Erythroblast (primary cell): ENCODE data around the gene ERO1B.
A peak's percentile ranks its signal among the peaks of the same experiment; 100 is the strongest.
"Not testable (repeated sequence)": the region's sequence is repeated elsewhere in the genome, so short reads cannot be mapped to it uniquely, and the experiment has no call there.

Experiments
- DNase-seq, 2 experiments: peaks; one replicate each; lab custom pipeline; 2025; lab: John Stamatoyannopoulos, UW
- GATA1 ChIP-seq: IDR thresholded peaks from 2 replicates; pipeline ENCODE4 v1.6.1; 2011; ENCODE audit warnings: low read depth, mild to moderate bottlenecking, control low read depth, low read length, moderate library complexity
- POLR2A ChIP-seq: IDR thresholded peaks from 2 replicates; pipeline ENCODE4 v1.6.1; 2011; ENCODE audit warnings: mild to moderate bottlenecking, low read length

The ERO1B gene

GRCh38 chr1:236207121-236207520 lies 74.6 kb downstream of the ERO1B start:
- peak; percentile 4 to 12 for DNase-seq
- TF ChIP-seq POLR2A, result no peak
- no peak for TF ChIP-seq GATA1

DNA sequence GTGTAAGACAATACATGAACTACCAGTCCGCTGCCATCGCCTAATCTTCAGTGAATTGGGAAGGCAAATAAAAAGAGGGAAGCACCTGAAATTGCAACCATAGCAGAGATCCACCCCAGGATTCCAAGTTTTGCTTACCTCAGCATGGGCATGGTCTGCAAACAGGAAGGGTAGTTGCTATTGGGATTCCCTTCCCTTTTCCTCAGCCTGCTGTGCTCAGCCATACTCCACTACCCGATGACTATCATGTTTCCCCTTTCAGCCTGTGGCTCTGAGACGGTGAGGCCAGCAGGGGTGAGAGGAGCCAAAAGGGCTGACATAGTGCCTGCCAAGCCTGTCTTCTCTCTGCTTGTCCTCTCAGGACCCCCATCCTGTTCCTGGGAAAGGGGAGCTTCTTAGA lies 75.2 kb downstream of the ERO1B start:
- peak; percentile 5 to 10 for DNase-seq
- TF ChIP-seq POLR2A, result no peak
- no peak for TF ChIP-seq GATA1

DNA sequence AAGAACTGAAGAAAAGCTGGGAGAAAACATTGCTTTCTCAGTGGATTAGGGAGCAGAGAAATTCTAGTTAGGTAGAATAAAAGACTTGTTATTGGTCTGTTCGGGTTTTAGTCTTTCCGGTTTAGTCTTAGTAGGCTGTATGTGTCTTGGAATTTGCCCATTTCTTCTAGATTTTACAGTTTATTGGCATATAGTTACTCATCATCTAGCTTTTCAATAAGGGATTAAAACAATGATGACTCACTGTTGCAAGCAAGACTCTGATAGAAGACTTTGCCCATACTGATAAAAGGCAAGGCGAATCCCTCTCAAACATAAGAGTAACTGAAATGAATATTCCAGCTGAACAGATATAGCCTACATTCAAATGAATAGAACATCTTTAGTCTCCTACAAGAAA lies 77.1 kb downstream of the ERO1B start:
- no peak for DNase-seq
- TF ChIP-seq GATA1, result no peak
- TF ChIP-seq POLR2A, result no peak

DNA sequence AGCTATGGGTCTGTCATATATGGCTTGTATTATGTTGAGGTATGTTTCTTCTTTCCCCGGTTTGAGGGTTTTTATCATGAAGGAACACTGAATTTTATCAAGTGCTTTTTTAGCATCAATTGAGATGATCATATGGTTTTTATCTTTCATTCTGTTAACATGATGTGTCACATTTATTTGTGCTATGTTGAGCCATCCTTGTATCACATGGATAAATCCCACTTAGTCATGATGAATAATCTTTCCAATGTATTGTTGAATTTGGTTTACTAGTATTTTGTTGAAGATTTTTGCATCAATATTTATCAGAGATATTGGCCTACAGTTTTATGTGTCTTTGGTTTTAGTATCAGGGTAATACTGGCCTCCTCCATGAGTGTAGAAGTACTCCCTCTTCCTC lies 77.7 kb downstream of the ERO1B start:
- no peak for DNase-seq
- TF ChIP-seq POLR2A (no peak), GATA1 (no peak)

- DNase-seq, result no peak
- no peak for TF ChIP-seq GATA1
- TF ChIP-seq POLR2A, result no peak
Measured at GRCh38 chr1:236201786-236202185, 80.0 kb downstream of the ERO1B start.

GRCh38 chr1:236200925-236201324 lies 80.8 kb downstream of the ERO1B start:
- no peak for DNase-seq
- TF ChIP-seq POLR2A (no peak), GATA1 (no peak)

GRCh38 chr1:236193184-236193583 lies 88.6 kb downstream of the ERO1B start:
- DNase-seq, result no peak
- TF ChIP-seq GATA1 (no peak), POLR2A (no peak)

GRCh38 chr1:236188084-236188483 lies 93.7 kb downstream of the ERO1B start:
- DNase-seq, result not testable (repeated sequence)

DNA sequence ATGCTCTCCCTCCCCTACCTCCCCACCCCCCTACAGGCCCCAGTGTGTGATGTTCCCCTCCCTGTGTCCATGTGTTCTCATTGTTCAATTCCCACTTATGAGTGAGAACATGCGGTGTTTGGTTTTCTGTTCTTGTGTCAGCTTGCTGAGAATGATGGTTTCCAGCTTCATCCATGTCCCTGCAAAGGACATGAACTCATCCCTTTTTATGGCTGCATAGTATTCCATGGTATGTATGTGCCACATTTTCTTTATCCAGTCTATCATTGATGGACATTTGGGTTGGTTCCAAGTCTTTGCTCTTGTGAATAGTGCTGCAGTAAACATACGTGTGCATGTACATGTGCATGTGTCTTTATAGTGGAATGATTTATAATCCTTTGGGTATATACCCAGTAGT lies 95.3 kb downstream of the ERO1B start:
- not testable (repeated sequence) for DNase-seq

DNA sequence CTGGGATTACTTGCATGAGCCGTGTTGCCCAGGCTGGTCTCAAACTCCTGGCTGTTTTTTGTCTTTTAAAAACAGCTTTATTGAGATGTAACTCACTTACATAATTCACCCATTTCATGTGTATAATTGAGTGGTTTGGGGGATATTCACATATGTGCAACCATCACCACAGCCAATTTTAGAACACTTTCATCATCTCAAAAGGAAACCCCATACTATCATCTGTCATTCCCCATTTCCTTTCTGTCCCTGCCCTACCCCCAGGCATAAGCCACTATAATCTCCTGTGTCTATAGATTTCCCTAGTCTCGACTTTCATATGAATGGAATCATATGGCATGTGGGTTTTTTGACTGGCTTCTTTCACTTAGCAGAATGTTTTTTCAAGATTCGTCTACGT lies 96.1 kb downstream of the ERO1B start:
- no peak for DNase-seq
- TF ChIP-seq GATA1 (no peak), POLR2A (no peak)

GRCh38 chr1:236181059-236181458 lies 100.7 kb downstream of the ERO1B start:
- TF ChIP-seq POLR2A (no peak), GATA1 (no peak)
- no peak for DNase-seq

- no peak for DNase-seq
- TF ChIP-seq GATA1 (no peak), POLR2A (no peak)
Measured at GRCh38 chr1:236179634-236180033, 102.1 kb downstream of the ERO1B start.

- TF ChIP-seq POLR2A (no peak), GATA1 (no peak)
Measured at GRCh38 chr1:236176337-236177336, 105.1 kb downstream of the ERO1B start.

GRCh38 chr1:236175642-236176336 lies 106.0 kb downstream of the ERO1B start:
- no peak for TF ChIP-seq POLR2A
- DNase-seq, result no peak

More at GRCh38 chr1:236176337-236177336, 105.1 kb downstream of the ERO1B start:
- DNase-seq, result no peak
